ENCODE data around the gene GAA. TPM values are rescaled to one million over a fixed set of nuclear protein-coding genes. Genes with fewer than 3 reads are reported as not detected.

GAA gene
- total RNA-seq, 1 experiment from 2014 or later: 30.3 TPM

- no peak overlapping the region for H2BK120ac ChIP-seq (ENCODE audit: low read depth, low read length, poor library complexity, severe bottlenecking)
- H3K4me2 ChIP-seq (ENCODE audit: insufficient read depth, insufficient read length, low read length): no peak overlapping the region
- H4K20me1 ChIP-seq (ENCODE audit: control insufficient read depth, insufficient read depth, insufficient read length): no peaks in the 10 kb centered on the region
- H2BK15ac ChIP-seq (ENCODE audit: low read depth, low read length): no peak overlapping the region
- peak; percentile 29 for DNase-seq
- Mint-ChIP-seq H3K4me1 (peaks cover 12 to 15% of the 10 kb centered on the region in 2 experiments), H3K27ac (peak overlapping the region in 1 of 3 experiments; percentile 62; a peak in 2 of 7 replicates), H3K9me3 (no peaks in the 10 kb centered on the region), H3K36me3 (ENCODE audit: insufficient read depth in 1 of 3, low read depth in 3 of 3) (peaks cover 39 to 61% (median 59%) of the 10 kb centered on the region in 3 experiments), H3K27me3 (ENCODE audit: low read depth) (no peaks in the 10 kb centered on the region), H3K4me3 (no peak overlapping the region)
- no peak overlapping the region for H3K9ac ChIP-seq (ENCODE audit: extremely low read depth, insufficient read length, low read length)
- no peak overlapping the region for H3K23ac ChIP-seq (ENCODE audit: insufficient read length, low read depth, low read length)
- no peak overlapping the region for H3K14ac ChIP-seq (ENCODE audit: insufficient read depth, low read length)
- no peak overlapping the region for H4K8ac ChIP-seq (replicated peaks; ENCODE audit: insufficient read length, low read depth, low read length)
- no peaks in the 10 kb centered on the region for H3K79me2 ChIP-seq (ENCODE audit: insufficient read depth, low read length)
- no peak overlapping the region for H3K18ac ChIP-seq (ENCODE audit: insufficient read length, low read depth, low read length)
- no peak overlapping the region for H2AFZ ChIP-seq (ENCODE audit: low read length)
- H3K27me3 ChIP-seq (ENCODE audit: insufficient read depth, low read length): no peaks in the 10 kb centered on the region
- no peak overlapping the region for H4K5ac ChIP-seq (ENCODE audit: insufficient read length, low read depth, low read length)
- TF ChIP-seq CTCF (conservative IDR thresholded peaks at IDR 0.05): no peak
- no peak overlapping the region for H2BK5ac ChIP-seq (ENCODE audit: insufficient read length, low read length)
- H3T11ph ChIP-seq (ENCODE audit: low read length): no peak overlapping the region
- H2BK12ac ChIP-seq (ENCODE audit: insufficient read length, low read depth, low read length): no peak overlapping the region
- no peak overlapping the region for H3K4ac ChIP-seq (ENCODE audit: low read depth, low read length)
- H3K79me1 ChIP-seq (ENCODE audit: insufficient read depth, low read depth, low read length, poor library complexity, severe bottlenecking): no peaks in the 10 kb centered on the region
- H3K56ac ChIP-seq (ENCODE audit: insufficient read length, low read depth, low read length): no peak overlapping the region
- H3K9me3 ChIP-seq (ENCODE audit: control insufficient read depth, low read depth, low read length): no peaks in the 10 kb centered on the region
- H3K23me2 ChIP-seq (ENCODE audit: insufficient read length, low read depth, low read length, poor library complexity, severe bottlenecking): no peaks in the 10 kb centered on the region
- WGBS (ENCODE audit: extremely low coverage, insufficient read length, low lambda C conversion rate): no CpG with 5 or more reads among the region's 6 CpGs
- H3K27ac ChIP-seq (ENCODE audit: insufficient read length, low read depth, low read length): no peak overlapping the region
- H2AK5ac ChIP-seq (ENCODE audit: insufficient read length, low read length): no peak overlapping the region
- no peaks in the 10 kb centered on the region; the same call in 1 of the 2 replicates for H3K4me1 ChIP-seq (ENCODE audit: insufficient read depth, low read length)
- no peak overlapping the region for H4K91ac ChIP-seq (ENCODE audit: insufficient read length, low read depth, low read length)
- H2BK20ac ChIP-seq (ENCODE audit: low read depth, low read length, poor library complexity, severe bottlenecking): no peak overlapping the region
Observed at GRCh38 chr17:80133626-80133970, 32.2 kb downstream of the GAA start.

Measured in H9 (cell line).